Erythroblast (primary cell): Measurements from ENCODE around the gene WASF2.

Experiments
- GATA1 ChIP-seq: IDR thresholded peaks from 2 replicates; pipeline ENCODE4 v1.6.1; 2011; ENCODE audit warnings: low read depth, mild to moderate bottlenecking, control low read depth, low read length, moderate library complexity
- POLR2A ChIP-seq: IDR thresholded peaks from 2 replicates; pipeline ENCODE4 v1.6.1; 2011; ENCODE audit warnings: mild to moderate bottlenecking, low read length

DNA sequence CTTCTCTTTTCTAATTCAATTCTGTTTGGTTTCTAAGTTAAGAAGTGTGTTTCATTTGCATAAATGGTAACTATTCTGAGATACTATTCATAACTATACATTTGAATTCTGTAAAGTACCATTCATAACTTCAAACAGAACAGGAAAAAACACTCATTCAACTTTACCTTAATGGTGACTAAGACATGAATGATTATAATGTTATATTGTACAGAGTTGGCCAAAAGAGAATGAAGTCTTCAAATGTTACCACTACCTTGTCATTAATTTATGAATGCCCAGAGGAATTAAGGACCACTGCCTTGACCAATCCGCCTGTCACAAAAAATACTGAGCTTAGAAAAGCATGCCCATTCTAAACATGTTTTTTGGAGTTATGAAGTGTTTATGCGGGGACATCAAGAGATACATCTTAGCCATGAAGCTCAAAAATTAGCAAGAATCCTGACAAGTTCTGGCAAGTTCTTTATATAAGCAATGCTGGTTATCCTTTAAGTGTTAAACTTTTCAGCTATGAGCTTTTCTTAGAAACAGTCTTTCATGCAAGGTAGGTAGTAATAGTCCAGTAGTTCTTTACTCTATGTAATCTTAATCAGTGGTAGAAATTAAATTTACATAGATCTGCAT, 7.9 kb downstream of the WASF2 start:
- TF ChIP-seq POLR2A, result no peak
- TF ChIP-seq GATA1, result no peak
